Measurements from ENCODE around the gene LYRM2.

Gene LYRM2, protein sequence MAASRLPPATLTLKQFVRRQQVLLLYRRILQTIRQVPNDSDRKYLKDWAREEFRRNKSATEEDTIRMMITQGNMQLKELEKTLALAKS

DNA sequence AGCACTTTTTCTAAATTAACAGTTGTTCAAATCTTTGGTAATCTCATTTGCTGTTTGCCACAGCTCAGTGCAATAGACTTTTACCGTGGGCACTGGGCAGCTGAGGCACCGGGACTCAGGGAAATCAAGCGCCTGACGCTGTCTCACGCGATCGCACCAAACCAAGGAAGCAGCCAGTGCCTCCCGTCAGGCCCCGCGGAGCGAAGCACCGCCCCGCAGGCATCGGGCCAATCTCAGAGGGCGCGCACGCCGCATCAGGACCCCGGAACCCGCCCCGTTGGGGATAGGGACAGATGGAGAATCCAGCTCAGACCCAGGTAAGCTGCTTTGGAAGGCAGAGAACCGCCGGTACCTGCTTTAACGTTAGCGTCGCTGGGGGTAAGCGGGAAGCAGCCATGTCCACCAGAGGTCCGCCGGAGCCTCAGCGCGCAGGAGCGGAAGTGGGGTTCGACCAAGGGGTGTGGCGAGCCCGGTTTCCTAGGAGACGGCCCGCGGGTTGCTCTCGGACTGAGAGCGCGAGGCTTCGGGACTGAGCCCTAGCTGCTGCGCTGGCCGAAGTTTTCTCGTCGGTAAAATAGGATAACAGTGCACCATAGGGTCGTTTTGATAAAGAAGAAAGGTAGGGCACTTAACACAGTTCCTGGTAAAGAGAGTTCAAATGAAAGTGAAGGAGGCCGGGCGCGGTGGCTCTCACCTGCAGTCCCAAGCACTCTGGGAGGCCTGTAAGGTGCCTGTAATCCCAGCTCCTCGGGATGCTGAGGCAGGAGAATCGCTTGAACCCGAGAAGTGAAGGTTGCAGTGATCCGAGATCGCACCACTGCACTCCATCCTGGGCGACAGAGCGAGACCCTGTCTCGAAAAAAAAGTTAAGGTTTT lies at the start of gene LYRM2:
Gene LYRM2, minus strand, starts transcription at position 428 of the 876 bp plus-strand sequence. Its CDS starts 31 bp downstream, at position 397.
- in situ Hi-C loops (cut with HindIII; ENCODE audit: low sequenced_read_pairs) = loop anchor here (10.0 kb wide), 2 partner anchors 204 to 274 kb away; partner anchors contain the start of gene ANKRD6
- peak within 1 kb of the TSS; percentile 72 for H3K4me3 ChIP-seq (ENCODE audit: low read depth, low read length)
- peak; percentile 83 for DNase-seq (ENCODE audit: low read depth)
- TF ChIP-seq, protein P1, sequence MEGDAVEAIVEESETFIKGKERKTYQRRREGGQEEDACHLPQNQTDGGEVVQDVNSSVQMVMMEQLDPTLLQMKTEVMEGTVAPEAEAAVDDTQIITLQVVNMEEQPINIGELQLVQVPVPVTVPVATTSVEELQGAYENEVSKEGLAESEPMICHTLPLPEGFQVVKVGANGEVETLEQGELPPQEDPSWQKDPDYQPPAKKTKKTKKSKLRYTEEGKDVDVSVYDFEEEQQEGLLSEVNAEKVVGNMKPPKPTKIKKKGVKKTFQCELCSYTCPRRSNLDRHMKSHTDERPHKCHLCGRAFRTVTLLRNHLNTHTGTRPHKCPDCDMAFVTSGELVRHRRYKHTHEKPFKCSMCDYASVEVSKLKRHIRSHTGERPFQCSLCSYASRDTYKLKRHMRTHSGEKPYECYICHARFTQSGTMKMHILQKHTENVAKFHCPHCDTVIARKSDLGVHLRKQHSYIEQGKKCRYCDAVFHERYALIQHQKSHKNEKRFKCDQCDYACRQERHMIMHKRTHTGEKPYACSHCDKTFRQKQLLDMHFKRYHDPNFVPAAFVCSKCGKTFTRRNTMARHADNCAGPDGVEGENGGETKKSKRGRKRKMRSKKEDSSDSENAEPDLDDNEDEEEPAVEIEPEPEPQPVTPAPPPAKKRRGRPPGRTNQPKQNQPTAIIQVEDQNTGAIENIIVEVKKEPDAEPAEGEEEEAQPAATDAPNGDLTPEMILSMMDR (IDR thresholded peaks at IDR 0.05; ENCODE audit: low read depth, low read length, missing control alignments) = peak; percentile 16

DNA sequence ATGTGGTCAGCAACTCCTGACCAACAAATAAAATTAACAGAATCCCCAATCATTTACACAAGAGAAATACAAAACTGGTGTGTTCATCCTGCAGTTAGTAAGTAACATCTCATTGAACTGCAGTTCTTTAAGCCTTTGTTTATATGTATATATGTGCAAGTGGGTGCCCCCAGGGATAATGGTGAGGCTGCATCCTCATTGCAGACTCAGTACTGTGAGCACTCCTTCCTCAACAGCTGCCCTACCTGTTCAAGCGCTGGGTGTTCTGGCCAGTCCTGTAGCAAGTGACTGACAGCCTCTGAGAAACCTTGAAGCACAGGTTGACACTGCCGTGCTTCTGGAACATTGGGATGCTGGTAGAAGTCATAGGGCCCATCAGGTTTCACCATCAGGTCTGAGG lies 49.8 kb upstream of the LYRM2 start:
- no peak overlapping the region for H3K4me3 ChIP-seq (ENCODE audit: low read depth, low read length)
- TF ChIP-seq, protein P1 (IDR thresholded peaks at IDR 0.05; ENCODE audit: low read depth, low read length, missing control alignments) = no peak
- in situ Hi-C loops (cut with HindIII; ENCODE audit: low sequenced_read_pairs) = no loop called here
- no peak for DNase-seq (ENCODE audit: low read depth)

DNA sequence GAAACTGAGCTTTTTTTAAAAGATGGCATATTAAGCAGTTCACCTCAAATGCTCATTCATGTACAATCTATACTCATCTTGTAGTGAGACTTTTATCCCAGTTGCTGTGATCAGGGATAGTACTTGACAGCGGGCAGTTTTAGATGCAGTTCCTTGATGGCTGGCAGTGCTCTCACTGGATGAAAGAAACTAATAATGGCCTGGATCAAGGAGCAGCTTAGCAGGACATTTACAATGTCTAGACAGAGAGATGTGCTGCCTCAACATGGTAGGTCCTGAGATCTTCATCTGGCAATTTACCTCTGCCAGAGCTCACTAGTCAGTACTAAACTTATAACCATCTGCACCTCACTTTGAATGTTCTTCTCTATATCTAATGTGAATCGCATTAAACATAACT lies 46.8 kb upstream of the LYRM2 start:
- no peak for DNase-seq (ENCODE audit: low read depth)
- in situ Hi-C loops (cut with HindIII; ENCODE audit: low sequenced_read_pairs) = no loop called here
- TF ChIP-seq, protein P1 (IDR thresholded peaks at IDR 0.05; ENCODE audit: low read depth, low read length, missing control alignments) = no peak
- no peak overlapping the region for H3K4me3 ChIP-seq (ENCODE audit: low read depth, low read length)

DNA sequence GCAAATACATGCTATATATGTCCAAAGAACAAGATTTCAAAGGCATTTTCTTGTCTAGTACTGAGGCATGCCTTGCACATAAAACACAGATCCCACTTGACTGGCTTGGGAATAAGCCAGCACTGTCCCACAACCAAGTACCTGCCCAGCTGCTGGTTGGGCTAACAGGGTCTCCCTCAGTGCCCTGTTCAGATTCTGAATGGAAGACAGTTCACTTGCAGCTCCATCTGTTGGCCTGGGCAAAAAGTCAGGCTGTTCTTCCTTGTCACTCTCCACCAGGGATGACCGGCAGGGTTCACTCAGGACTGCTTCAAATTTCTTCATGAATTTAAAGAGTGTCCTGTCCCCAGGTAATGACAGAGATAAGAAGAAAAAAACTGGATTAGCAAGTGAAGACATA lies 44.4 kb upstream of the LYRM2 start:
- in situ Hi-C loops (cut with HindIII; ENCODE audit: low sequenced_read_pairs) = no loop called here
- H3K4me3 ChIP-seq (ENCODE audit: low read depth, low read length) = no peak overlapping the region
- DNase-seq (ENCODE audit: low read depth) = no peak
- TF ChIP-seq, protein P1 (IDR thresholded peaks at IDR 0.05; ENCODE audit: low read depth, low read length, missing control alignments) = no peak

DNA sequence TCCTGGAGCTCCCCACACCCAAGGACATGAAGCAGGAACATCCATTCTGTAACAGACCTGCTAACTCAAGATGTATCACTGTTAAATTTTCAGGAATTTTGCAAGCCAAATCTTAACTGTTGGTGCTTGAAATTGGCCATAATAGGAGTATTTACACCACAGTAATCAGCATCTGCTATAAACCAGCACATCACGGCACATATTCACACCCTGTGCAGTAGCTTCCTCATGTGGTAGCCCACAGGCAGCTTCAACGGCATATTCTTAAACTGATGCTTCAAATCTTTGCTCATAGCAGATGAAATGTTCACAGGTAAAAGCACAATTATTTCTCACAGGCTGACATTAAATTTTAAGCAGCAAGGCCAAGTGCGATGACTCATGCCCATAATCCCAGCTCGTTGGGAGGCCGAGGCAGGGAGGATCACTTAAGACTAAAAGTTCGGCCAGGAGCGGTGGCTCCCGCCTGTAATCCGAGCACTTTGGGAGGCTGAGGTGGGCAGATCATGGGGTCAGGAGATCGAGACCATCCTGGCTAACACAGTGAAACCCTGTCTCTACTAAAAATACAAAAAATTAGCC lies 43.5 kb upstream of the LYRM2 start:
- no peak for DNase-seq (ENCODE audit: low read depth)
- in situ Hi-C loops (cut with HindIII; ENCODE audit: low sequenced_read_pairs) = no loop called here
- H3K4me3 ChIP-seq (ENCODE audit: low read depth, low read length) = no peak overlapping the region
- TF ChIP-seq, protein P1 (IDR thresholded peaks at IDR 0.05; ENCODE audit: low read depth, low read length, missing control alignments) = no peak

DNA sequence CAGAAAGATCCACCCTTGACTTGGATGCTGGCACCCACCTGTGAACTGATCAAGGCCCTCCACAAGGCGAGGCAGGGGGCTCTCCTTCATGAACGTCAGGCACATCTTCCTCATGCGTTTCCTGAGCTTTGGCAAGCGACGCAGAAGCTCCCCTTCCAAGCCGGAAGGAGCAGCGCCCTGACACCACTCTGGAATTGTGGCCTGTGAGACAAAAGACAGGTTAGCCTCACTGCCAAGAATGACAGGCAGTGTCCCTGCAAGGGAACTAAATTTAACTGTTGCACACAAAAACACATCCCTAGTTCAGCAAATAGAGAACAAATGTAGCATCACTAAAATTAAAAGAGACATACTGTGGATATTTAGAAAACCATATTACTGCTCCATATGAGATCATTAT lies 42.0 kb upstream of the LYRM2 start:
- in situ Hi-C loops (cut with HindIII; ENCODE audit: low sequenced_read_pairs) = no loop called here
- no peak for DNase-seq (ENCODE audit: low read depth)
- no peak overlapping the region for H3K4me3 ChIP-seq (ENCODE audit: low read depth, low read length)
- TF ChIP-seq, protein P1 (IDR thresholded peaks at IDR 0.05; ENCODE audit: low read depth, low read length, missing control alignments) = no peak

Data from astrocyte of the cerebellum (primary cell).